SJCRH30 (cell line): ENCODE measurements around the gene PTPRJ. TPM values are rescaled to one million over a fixed set of nuclear protein-coding genes. Genes with fewer than 3 reads are reported as not detected.
"Not testable (repeated sequence)": the region's sequence is repeated elsewhere in the genome, so short reads cannot be mapped to it uniquely, and the experiment has no call there.

ENCODE experiments used
- DNase-seq, 2 experiments: peaks; one replicate each; pipeline ENCODE4 v3.0.0-alpha.2; 2015 to 2020
- H3K27ac ChIP-seq: fragments of 250-450 bp; sonication (Bioruptor Pico); 2 replicates; pipeline ENCODE4 v1.5.1; 2020; ENCODE audit warnings: mild to moderate bottlenecking, moderate library complexity
- H3K27me3 ChIP-seq: fragments of 250-450 bp; sonication (Bioruptor Pico); 2 replicates; pipeline ENCODE4 v1.5.1; 2020; ENCODE audit warnings: mild to moderate bottlenecking, moderate library complexity
- H3K36me3 ChIP-seq: fragments of 250-450 bp; sonication (Bioruptor Pico); 2 replicates; pipeline ENCODE4 v1.5.1; 2020; ENCODE audit warnings: mild to moderate bottlenecking, moderate library complexity
- H3K4me1 ChIP-seq: fragments of 250-450 bp; sonication (Bioruptor Pico); 2 replicates; pipeline ENCODE4 v1.5.1; 2020; ENCODE audit warnings: mild to moderate bottlenecking, moderate library complexity
- H3K4me3 ChIP-seq: fragments of 250-450 bp; sonication (Bioruptor Pico); 2 replicates; pipeline ENCODE4 v1.5.1; 2020; ENCODE audit warnings: mild to moderate bottlenecking, moderate library complexity
- H3K9me3 ChIP-seq: fragments of 250-450 bp; sonication (Bioruptor Pico); replicated peaks from 2 replicates; pipeline ENCODE4 v1.5.1; 2020; ENCODE audit warnings: mild to moderate bottlenecking, moderate library complexity
- total RNA-seq: library from RNA; depleted of rRNA; stranded (reverse); fragments of >200 nt; shearing (Covaris generic); gene quantifications from 2 replicates; pipeline ENCODE4 v1.2.3, GENCODE V29; 2014

PTPRJ gene
- total RNA-seq, 1 experiment from 2014 or later, result 1.0 TPM

- H3K27me3 ChIP-seq, result peaks cover 16% of the 10 kb centered on the region; the same call in 1 of the 2 replicates
- H3K9me3 ChIP-seq, result 0 out of 2 replicates have a peak, but pooled peaks cover 2% of the 10 kb centered on the region
- DNase-seq, result no peak
- H3K27ac ChIP-seq, result no peak overlapping the region
- H3K36me3 ChIP-seq, result no peaks in the 10 kb centered on the region
- H3K4me1 ChIP-seq, result no peaks in the 10 kb centered on the region
- H3K4me3 ChIP-seq, result no peak overlapping the region
These were observed 141.9 kb downstream of the PTPRJ start for GRCh38 chr11:48122246-48122645.

GRCh38 chr11:48122656-48123055, 142.3 kb downstream of the PTPRJ start:
- Histone ChIP-seq H3K27ac (no peak overlapping the region), H3K27me3 (peaks cover 16% of the 10 kb centered on the region; the same call in 1 of the 2 replicates), H3K4me3 (no peak overlapping the region), H3K36me3 (no peaks in the 10 kb centered on the region), H3K4me1 (no peaks in the 10 kb centered on the region), H3K9me3 (0 out of 2 replicates have a peak, but pooled peaks cover 2% of the 10 kb centered on the region)
- no peak for DNase-seq

GRCh38 chr11:48123254-48123875, 143.0 kb downstream of the PTPRJ start:
- Histone ChIP-seq H3K4me1 (no peaks in the 10 kb centered on the region), H3K27me3 (peaks cover 16% of the 10 kb centered on the region; the same call in 1 of the 2 replicates), H3K27ac (no peak overlapping the region), H3K4me3 (no peak overlapping the region), H3K9me3 (0 out of 2 replicates have a peak, but pooled peaks cover 2% of the 10 kb centered on the region), H3K36me3 (no peaks in the 10 kb centered on the region)
- DNase-seq, result no peak

- no peak for DNase-seq
- no peaks in the 10 kb centered on the region for H3K4me1 ChIP-seq
- H3K9me3 ChIP-seq, result 0 out of 2 replicates have a peak, but pooled peaks cover 2% of the 10 kb centered on the region
- no peaks in the 10 kb centered on the region for H3K36me3 ChIP-seq
- H3K4me3 ChIP-seq, result no peak overlapping the region
- H3K27me3 ChIP-seq, result peaks cover 16% of the 10 kb centered on the region; the same call in 1 of the 2 replicates
- H3K27ac ChIP-seq, result no peak overlapping the region
These were observed 143.8 kb downstream of the PTPRJ start for GRCh38 chr11:48123934-48124755.

GRCh38 chr11:48124880-48125279, 144.5 kb downstream of the PTPRJ start:
- H3K4me3 ChIP-seq, result no peak overlapping the region
- no peak overlapping the region for H3K27ac ChIP-seq
- DNase-seq, result no peak
- H3K4me1 ChIP-seq, result no peaks in the 10 kb centered on the region
- H3K27me3 ChIP-seq, result peaks cover 16% of the 10 kb centered on the region; the same call in 1 of the 2 replicates
- no peaks in the 10 kb centered on the region for H3K36me3 ChIP-seq
- 0 out of 2 replicates have a peak, but pooled peaks cover 2% of the 10 kb centered on the region for H3K9me3 ChIP-seq

- no peaks in the 10 kb centered on the region for H3K4me1 ChIP-seq
- H3K9me3 ChIP-seq, result 0 out of 2 replicates have a peak, but pooled peaks cover 2% of the 10 kb centered on the region
- no peak overlapping the region for H3K27ac ChIP-seq
- peaks cover 16% of the 10 kb centered on the region; the same call in 1 of the 2 replicates for H3K27me3 ChIP-seq
- no peak for DNase-seq
- no peak overlapping the region for H3K4me3 ChIP-seq
- no peaks in the 10 kb centered on the region for H3K36me3 ChIP-seq
These were observed 145.5 kb downstream of the PTPRJ start for GRCh38 chr11:48125866-48126265.

- no peak overlapping the region for H3K27ac ChIP-seq
- no peak for DNase-seq
- H3K9me3 ChIP-seq, result 0 out of 2 replicates have a peak, but pooled peaks cover 2% of the 10 kb centered on the region
- H3K4me1 ChIP-seq, result no peaks in the 10 kb centered on the region
- H3K4me3 ChIP-seq, result no peak overlapping the region
- peaks cover 7% of the 10 kb centered on the region; the same call in 1 of the 2 replicates for H3K27me3 ChIP-seq
- no peaks in the 10 kb centered on the region for H3K36me3 ChIP-seq
These were observed 147.3 kb downstream of the PTPRJ start for GRCh38 chr11:48127521-48128183.

- no peak overlapping the region for H3K27ac ChIP-seq
- no peak overlapping the region for H3K4me3 ChIP-seq
- H3K9me3 ChIP-seq, result no peaks in the 10 kb centered on the region
- H3K36me3 ChIP-seq, result no peaks in the 10 kb centered on the region
- H3K4me1 ChIP-seq, result no peaks in the 10 kb centered on the region
- DNase-seq, result no peak
- no peaks in the 10 kb centered on the region for H3K27me3 ChIP-seq
These were observed 149.5 kb downstream of the PTPRJ start for GRCh38 chr11:48129697-48130395.

GRCh38 chr11:48134221-48134922, 154.0 kb downstream of the PTPRJ start:
- no peak overlapping the region for H3K27ac ChIP-seq
- H3K27me3 ChIP-seq, result no peaks in the 10 kb centered on the region
- no peaks in the 10 kb centered on the region for H3K9me3 ChIP-seq
- no peaks in the 10 kb centered on the region for H3K36me3 ChIP-seq
- no peaks in the 10 kb centered on the region for H3K4me1 ChIP-seq
- no peak for DNase-seq
- H3K4me3 ChIP-seq, result no peak overlapping the region

GRCh38 chr11:48138222-48138621, 157.9 kb downstream of the PTPRJ start:
- no peak for DNase-seq
- Histone ChIP-seq H3K27me3 (no peaks in the 10 kb centered on the region), H3K27ac (no peak overlapping the region), H3K4me1 (no peaks in the 10 kb centered on the region), H3K9me3 (no peaks in the 10 kb centered on the region), H3K4me3 (no peak overlapping the region), H3K36me3 (no peaks in the 10 kb centered on the region)

- H3K9me3 ChIP-seq, H3K27me3 ChIP-seq, H3K36me3 ChIP-seq, H3K27ac ChIP-seq, H3K4me1 ChIP-seq, H3K4me3 ChIP-seq, DNase-seq: not testable (repeated sequence)
These were observed 159.5 kb downstream of the PTPRJ start for GRCh38 chr11:48139896-48140295.

GRCh38 chr11:48141475-48142122, 161.2 kb downstream of the PTPRJ start:
- no peak for DNase-seq
- no peaks in the 10 kb centered on the region for H3K9me3 ChIP-seq
- no peaks in the 10 kb centered on the region for H3K27me3 ChIP-seq
- no peak overlapping the region for H3K27ac ChIP-seq
- H3K36me3 ChIP-seq, result no peaks in the 10 kb centered on the region
- H3K4me3 ChIP-seq, result no peak overlapping the region
- H3K4me1 ChIP-seq, result no peaks in the 10 kb centered on the region

GRCh38 chr11:48142889-48143288, 162.5 kb downstream of the PTPRJ start:
- Histone ChIP-seq H3K4me3 (no peak overlapping the region), H3K27ac (no peak overlapping the region), H3K27me3 (no peaks in the 10 kb centered on the region), H3K4me1 (no peaks in the 10 kb centered on the region), H3K9me3 (no peaks in the 10 kb centered on the region), H3K36me3 (no peaks in the 10 kb centered on the region)
- DNase-seq, result no peak
